GM10847 (cell line): Measurements from ENCODE around the gene TRMT6.
A peak's percentile ranks its signal among the peaks of the same experiment; 100 is the strongest.

Experiments used
- POLR2A ChIP-seq: IDR thresholded peaks from 2 replicates; pipeline ENCODE4 v1.6.1; 2011; ENCODE audit not compliant: insufficient read length; ENCODE audit errors: extremely low read depth

TRMT6 gene

DNA sequence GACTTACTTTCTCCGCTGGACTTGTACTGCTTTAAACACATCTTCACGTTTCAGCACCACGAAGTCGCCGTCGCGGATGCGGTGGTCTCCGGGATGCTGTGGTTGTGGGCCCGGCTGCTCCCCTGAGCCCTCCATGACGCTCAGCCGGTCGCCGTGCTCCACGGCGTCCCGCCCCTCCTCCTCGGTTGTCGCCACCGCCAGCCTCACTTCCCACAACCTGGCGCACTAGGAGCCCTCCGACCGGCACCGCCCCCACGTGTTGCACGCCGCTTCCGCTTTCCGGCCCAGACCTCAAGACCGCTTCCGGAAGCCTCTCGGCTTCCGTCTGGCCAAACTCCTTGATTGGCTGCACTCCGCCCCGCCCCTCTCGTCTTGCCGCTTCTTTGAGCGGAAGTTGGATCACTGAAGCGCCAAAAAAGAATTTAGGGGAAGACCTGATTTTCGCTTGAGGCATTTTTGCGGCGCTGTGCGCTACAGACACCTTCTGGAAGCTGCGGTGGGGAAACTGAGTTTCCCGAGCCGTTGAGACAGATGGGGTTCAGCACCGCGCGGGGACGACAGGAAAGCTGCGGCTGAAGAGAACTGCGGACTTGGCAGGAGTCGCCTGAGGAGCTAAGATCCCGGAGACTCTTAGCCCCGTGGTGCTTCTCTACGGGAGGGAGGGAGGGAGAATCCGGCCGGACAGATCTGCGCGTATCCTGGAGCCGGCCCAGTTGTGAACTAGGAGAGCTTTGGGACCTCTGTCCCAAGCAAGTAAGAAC is at the start of gene TRMT6, which contains the start of gene MCM8:
Gene TRMT6 (minus strand): TSS at position 263 of the 761 bp plus-strand sequence. CDS start 128 bp downstream, at position 135.
Gene MCM8 (plus strand): TSS at position 382 of the 761 bp plus-strand sequence. CDS start 1,364 bp downstream, outside the sequence.
- TF ChIP-seq POLR2A: peak; percentile 75

DNA sequence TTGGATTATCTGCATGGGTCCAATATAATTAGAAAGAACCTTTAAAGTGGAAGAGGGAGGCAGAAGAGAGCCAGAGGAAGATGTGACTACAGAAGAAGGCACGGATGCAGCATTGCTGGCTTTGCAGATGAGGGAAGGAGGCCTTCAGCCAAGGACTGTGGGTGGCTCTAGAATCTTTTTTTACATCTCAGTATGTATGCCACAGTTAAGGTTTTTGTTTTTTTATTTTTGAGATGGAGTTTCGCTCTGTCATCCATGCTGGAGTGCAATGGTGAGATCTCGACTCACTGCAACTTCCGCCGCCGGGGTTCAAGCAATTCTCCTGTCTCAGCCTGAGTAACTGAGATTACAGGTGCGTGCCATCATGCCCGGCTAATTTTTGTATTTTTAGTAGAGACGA is 49.5 kb upstream of the TRMT6 start:
- TF ChIP-seq POLR2A: no peak

DNA sequence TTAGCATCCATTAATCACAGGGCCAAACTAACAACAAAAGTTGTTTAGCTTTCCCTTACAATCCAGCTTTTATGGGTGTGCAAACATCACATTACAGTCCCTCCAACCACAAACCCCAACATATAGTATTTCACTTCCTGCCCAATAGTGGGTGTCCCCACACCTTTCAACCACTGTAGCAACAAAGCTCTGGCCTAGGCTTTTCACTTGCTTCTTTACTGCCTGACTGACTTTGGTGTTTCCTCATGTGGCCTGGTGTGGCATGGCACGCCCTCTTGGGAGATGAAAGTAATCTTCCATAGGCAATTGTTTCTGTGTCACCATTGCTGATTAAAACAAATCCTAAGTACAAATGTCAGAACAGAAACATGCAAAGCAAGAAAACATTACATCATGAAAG is 46.4 kb upstream of the TRMT6 start:
- no peak for TF ChIP-seq POLR2A

DNA sequence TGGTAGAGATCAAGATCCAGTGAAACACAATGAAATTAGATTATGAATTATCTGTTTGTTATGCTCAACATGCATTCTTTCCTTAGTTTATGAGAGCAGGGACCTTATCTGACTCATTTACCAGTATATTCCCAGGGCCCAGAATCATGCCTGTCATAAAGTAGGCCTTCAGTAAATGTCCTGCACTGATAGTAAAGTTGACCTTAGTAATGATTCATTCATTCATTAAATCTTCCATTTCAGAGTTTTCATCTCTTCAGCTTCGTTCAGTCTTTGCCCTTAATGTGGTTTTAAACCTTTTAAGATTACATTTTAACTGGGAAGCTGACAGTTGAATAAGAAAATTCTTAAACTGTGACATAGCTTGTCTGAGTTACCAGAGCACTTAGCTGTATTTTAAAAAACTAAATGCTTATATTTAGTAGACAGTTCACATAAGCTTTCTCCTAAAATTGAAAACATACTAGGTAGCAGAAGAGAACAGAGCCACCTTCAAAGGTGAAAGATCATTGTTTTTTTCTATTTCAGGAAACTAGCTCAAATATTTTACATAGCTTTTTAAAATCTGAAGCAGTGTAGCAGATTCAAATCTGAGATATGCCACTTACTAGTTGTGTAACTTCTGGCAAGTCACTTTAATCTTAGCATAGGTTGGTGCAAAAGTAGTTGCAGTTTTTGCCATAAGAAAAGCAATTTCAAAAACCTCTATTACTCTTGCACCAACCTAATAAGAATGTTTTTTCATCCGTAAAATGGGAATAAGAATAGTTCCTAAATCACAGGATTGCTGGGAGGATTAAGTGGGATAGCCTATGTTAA is 41.5 kb upstream of the TRMT6 start:
- no peak for TF ChIP-seq POLR2A

- TF ChIP-seq POLR2A: no peak
Measured at GRCh38 chr20:5990946-5991345, 40.6 kb upstream of the TRMT6 start.

DNA sequence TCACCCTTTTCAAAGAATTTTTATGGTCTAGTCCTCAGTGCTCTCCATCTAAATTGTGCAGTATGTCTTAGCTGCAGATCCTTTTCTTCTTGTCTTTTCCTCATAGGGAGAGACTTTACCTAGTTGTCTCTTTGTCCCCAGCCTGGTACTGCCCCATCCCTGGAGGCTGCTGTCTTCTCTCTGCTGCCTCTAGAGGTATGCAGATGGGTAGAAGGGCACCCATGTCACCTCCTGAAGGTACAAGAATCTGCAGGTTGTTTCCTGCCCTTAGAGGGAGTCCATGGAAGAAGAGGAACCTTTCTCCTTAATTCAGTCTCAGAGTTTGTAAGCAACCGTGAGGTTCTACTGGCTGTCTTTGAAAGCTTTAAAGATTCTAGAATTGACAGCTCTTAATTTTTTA is 39.2 kb upstream of the TRMT6 start:
- no peak for TF ChIP-seq POLR2A

- TF ChIP-seq POLR2A: no peak
Measured at GRCh38 chr20:5987383-5987782, 37.0 kb upstream of the TRMT6 start.

DNA sequence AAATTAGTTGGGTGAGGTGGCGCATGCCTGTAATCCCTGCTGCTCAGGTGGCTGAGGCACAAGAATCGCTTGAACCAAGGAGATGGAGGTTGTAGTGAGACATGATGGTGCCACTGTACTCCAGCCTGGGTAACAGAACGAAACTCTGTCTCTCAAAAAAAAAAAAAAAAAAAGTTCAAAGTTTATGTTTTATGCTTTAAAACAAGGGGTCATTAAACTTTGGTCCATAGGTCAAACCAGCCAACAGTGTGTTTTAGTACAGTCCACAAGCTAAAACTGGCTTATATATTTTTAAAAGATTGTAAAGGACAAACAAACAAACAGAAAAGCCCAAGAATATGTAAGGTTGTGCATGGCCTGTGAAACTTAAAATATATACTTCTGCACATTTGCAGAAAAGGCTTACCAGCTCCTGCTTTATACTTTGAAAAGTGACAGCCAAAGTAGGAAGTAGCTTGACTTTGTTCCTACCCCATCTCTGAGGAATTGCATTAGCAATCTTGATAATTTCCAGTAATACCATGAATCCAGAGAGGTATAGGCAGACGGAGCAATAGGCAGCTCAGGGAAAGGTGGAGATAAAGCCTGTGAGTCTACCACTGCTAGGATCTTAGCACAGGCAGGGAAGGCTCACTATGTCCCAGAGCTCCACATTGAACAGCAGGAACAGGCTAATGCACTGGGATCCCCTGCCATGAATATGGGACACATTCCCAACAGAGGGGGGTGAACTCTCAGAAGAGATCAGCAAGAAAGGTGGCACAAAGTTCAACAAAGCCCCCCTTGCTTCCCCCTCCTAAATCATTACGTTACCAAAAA is 30.6 kb upstream of the TRMT6 start:
- no peak for TF ChIP-seq POLR2A

DNA sequence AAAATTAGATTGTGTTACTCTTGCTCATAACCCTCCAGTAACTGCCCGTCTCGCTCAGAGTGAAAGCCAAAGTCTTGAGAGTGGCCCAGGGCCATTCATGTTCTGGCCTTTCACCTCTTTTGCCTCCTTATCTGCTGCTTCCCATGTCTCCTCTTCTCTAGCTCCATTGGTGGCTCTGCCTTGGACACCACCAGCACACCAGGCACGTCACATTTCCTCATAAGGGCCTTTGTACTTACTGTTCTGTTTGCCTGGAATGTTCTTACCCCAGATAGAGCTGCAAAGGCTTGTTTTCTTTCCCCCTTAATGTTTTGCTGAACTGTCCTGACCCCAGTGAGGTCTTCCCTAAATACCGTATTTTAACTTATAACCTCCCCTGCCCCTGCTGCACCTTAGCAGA is 29.5 kb upstream of the TRMT6 start:
- no peak for TF ChIP-seq POLR2A

- TF ChIP-seq POLR2A: no peak
Measured at GRCh38 chr20:5977975-5978374, 27.6 kb upstream of the TRMT6 start.

GRCh38 chr20:5977223-5977622 is 26.9 kb upstream of the TRMT6 start:
- TF ChIP-seq POLR2A: no peak

GRCh38 chr20:5975778-5976177 is 25.4 kb upstream of the TRMT6 start:
- no peak for TF ChIP-seq POLR2A

- TF ChIP-seq POLR2A: no peak
Measured at GRCh38 chr20:5974531-5974930, 24.2 kb upstream of the TRMT6 start.

GRCh38 chr20:5973971-5974370 is 23.6 kb upstream of the TRMT6 start:
- TF ChIP-seq POLR2A: no peak

GRCh38 chr20:5973172-5973571 is 22.8 kb upstream of the TRMT6 start:
- no peak for TF ChIP-seq POLR2A

GRCh38 chr20:5971203-5971602 is 20.9 kb upstream of the TRMT6 start:
- no peak for TF ChIP-seq POLR2A

DNA sequence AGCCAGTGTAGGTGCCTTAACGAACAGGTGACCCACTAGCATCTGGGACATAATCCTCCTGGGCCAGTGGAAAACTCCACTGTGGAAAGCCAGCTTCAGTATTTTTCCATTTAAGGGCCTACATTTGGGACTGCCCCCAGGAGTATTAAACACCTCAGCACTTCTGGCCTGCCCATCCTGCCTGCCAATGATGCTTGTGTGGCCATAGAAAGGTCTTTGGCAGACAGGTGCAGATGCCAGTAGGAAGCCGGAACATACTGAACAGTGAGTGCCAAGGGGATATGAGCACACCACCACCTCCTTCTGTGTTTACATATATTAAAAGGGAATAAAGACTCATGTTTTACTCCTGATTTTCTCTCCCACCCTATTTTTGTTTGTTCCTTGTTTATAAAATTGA is 20.0 kb upstream of the TRMT6 start:
- no peak for TF ChIP-seq POLR2A
